Measurements from ENCODE around the gene DDX31. TPM values are rescaled to one million over a fixed set of nuclear protein-coding genes. Genes with fewer than 3 reads are reported as not detected.

DDX31 gene
- total and polyA plus RNA-seq, 2 donors (not counting 1 experiment from before 2014, with no cell fraction given), result 16.4 to 22.7 TPM

DNA sequence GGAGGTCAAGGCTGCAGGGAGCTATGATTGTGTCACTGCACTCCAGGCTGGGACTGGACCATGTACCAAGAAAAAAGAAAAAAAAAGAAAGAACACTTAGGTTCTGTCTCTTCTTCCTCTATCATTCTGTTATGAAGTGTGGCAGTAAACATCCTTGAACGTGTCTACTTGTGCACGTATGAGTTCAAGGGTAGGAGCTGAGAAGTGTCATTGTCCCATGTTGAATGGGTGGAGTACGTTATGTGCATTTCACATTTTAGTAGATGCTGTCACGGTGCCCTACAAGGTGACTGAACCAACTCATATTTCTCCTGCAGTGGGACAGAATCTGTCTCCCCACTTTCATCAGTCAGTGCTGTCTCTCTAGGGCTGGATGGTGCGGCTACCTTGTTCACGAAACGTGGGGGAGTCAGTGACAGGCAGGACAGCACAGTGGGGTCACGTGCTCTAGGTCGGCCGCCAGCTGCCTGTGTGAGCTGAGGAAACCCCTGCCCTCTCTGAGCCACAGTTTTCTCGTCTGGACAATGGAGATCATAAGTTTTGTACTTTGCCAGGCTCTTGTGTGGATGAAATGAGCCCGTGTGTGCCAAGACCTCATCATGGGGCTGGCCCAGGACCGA is 47.7 kb upstream of the DDX31 start:
- intact Hi-C loops (cut with micrococcal nuclease), result no loop called here
- DNase-seq (no peak), ATAC-seq (ENCODE audit: low read depth) (no peak)
- 71% methylated on average over 9 of the region's 13 CpGs for WGBS (ENCODE audit: insufficient coverage)
- H3K27me3 ChIP-seq (replicated peaks in 1 of 4; ENCODE audit: control extremely low read depth in 1 of 4, control insufficient read depth in 3 of 4, insufficient read depth in 4 of 4, low read length in 3 of 4), result no peaks in the 10 kb centered on the region
- ChIA-PET CTCF (no interaction called here), POLR2A (no interaction called here)
- no peaks in the 10 kb centered on the region for H3K36me3 ChIP-seq (replicated peaks in 1 of 2; ENCODE audit: control extremely low read depth in 1 of 2, control insufficient read depth in 1 of 2, extremely low read depth in 1 of 2, insufficient read depth in 2 of 2, low read length in 1 of 2)
- no peaks in the 10 kb centered on the region for H4K20me1 ChIP-seq (ENCODE audit: control insufficient read depth, insufficient read depth, low read length, poor library complexity, severe bottlenecking)
- H3K4me2 ChIP-seq (replicated peaks; ENCODE audit: low read depth, low read length, poor library complexity, severe bottlenecking), result no peak overlapping the region
- TF ChIP-seq, protein P1, sequence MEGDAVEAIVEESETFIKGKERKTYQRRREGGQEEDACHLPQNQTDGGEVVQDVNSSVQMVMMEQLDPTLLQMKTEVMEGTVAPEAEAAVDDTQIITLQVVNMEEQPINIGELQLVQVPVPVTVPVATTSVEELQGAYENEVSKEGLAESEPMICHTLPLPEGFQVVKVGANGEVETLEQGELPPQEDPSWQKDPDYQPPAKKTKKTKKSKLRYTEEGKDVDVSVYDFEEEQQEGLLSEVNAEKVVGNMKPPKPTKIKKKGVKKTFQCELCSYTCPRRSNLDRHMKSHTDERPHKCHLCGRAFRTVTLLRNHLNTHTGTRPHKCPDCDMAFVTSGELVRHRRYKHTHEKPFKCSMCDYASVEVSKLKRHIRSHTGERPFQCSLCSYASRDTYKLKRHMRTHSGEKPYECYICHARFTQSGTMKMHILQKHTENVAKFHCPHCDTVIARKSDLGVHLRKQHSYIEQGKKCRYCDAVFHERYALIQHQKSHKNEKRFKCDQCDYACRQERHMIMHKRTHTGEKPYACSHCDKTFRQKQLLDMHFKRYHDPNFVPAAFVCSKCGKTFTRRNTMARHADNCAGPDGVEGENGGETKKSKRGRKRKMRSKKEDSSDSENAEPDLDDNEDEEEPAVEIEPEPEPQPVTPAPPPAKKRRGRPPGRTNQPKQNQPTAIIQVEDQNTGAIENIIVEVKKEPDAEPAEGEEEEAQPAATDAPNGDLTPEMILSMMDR (IDR thresholded peaks at IDR 0.05), result no peak
- no peak for TF ChIP-seq EZH2 (IDR thresholded peaks at IDR 0.05; ENCODE audit: borderline replicate concordance, insufficient read depth, low read depth, low read length, poor library complexity, severe bottlenecking)
- H3K4me3 ChIP-seq (ENCODE audit: control extremely low read depth in 1 of 5, extremely low read depth in 1 of 5, insufficient read depth in 1 of 5, low read depth in 2 of 5, low read length in 4 of 5), result no peak overlapping the region
- no peaks in the 10 kb centered on the region for H3K9me3 Mint-ChIP-seq (ENCODE audit: insufficient read depth)
- H3K4me1 Mint-ChIP-seq, result no peaks in the 10 kb centered on the region
- H3K4me3 Mint-ChIP-seq, result no peak overlapping the region
- peaks cover 34% of the 10 kb centered on the region for H3K27me3 Mint-ChIP-seq
- no peak overlapping the region for H3K27ac Mint-ChIP-seq
- H3K27ac ChIP-seq (ENCODE audit: low read length in 2 of 2), result no peak overlapping the region
- H3K9ac ChIP-seq (ENCODE audit: low read length), result no peak overlapping the region
- H3K9me3 ChIP-seq (ENCODE audit: control extremely low read depth in 1 of 3, control insufficient read depth in 2 of 3, insufficient read depth in 1 of 3, low read length in 2 of 3), result no peaks in the 10 kb centered on the region
- no peaks in the 10 kb centered on the region for H3K79me2 ChIP-seq (ENCODE audit: control insufficient read depth, insufficient read depth, low read length)
- H3K4me1 ChIP-seq (ENCODE audit: control insufficient read depth in 2 of 2, insufficient read depth in 2 of 2, low read length in 2 of 2), result no peaks in the 10 kb centered on the region
- H2AFZ ChIP-seq (ENCODE audit: insufficient read depth, low read depth, low read length, poor library complexity, severe bottlenecking), result no peak overlapping the region

DNA sequence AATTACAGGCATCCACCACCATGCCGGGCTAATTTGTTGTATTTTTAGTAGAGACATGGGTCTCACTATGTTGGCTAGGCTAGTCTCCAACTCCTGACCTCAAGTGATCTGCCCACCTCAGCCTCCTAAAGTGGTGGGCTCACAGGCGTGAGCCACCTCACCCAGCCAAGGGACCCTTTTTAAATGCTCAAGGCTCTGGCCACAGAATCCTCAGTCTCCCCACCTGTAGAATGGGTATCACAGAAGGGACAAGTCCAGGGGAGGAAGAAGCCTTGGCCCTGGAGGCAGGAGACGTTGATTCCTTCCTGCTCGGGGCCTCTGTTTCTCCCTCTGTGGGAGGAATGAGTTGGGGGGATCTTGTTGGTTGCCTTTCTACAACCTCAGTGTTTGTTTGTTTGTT is 46.2 kb upstream of the DDX31 start:
- Histone ChIP-seq H3K4me1 (ENCODE audit: control insufficient read depth in 2 of 2, insufficient read depth in 2 of 2, low read length in 2 of 2) (no peaks in the 10 kb centered on the region), H4K20me1 (ENCODE audit: control insufficient read depth, insufficient read depth, low read length, poor library complexity, severe bottlenecking) (no peaks in the 10 kb centered on the region), H3K4me2 (replicated peaks; ENCODE audit: low read depth, low read length, poor library complexity, severe bottlenecking) (no peak overlapping the region), H3K4me3 (ENCODE audit: control extremely low read depth in 1 of 5, extremely low read depth in 1 of 5, insufficient read depth in 1 of 5, low read depth in 2 of 5, low read length in 4 of 5) (no peak overlapping the region), H3K79me2 (ENCODE audit: control insufficient read depth, insufficient read depth, low read length) (no peaks in the 10 kb centered on the region), H2AFZ (ENCODE audit: insufficient read depth, low read depth, low read length, poor library complexity, severe bottlenecking) (no peak overlapping the region), H3K27ac (ENCODE audit: low read length in 2 of 2) (no peak overlapping the region), H3K9ac (ENCODE audit: low read length) (no peak overlapping the region), H3K27me3 (replicated peaks in 1 of 4; ENCODE audit: control extremely low read depth in 1 of 4, control insufficient read depth in 3 of 4, insufficient read depth in 4 of 4, low read length in 3 of 4) (no peaks in the 10 kb centered on the region), H3K9me3 (ENCODE audit: control extremely low read depth in 1 of 3, control insufficient read depth in 2 of 3, insufficient read depth in 1 of 3, low read length in 2 of 3) (no peaks in the 10 kb centered on the region), H3K36me3 (replicated peaks in 1 of 2; ENCODE audit: control extremely low read depth in 1 of 2, control insufficient read depth in 1 of 2, extremely low read depth in 1 of 2, insufficient read depth in 2 of 2, low read length in 1 of 2) (no peaks in the 10 kb centered on the region)
- H3K4me1 Mint-ChIP-seq, result no peaks in the 10 kb centered on the region
- no peak overlapping the region for H3K4me3 Mint-ChIP-seq
- H3K27me3 Mint-ChIP-seq, result peaks cover 38% of the 10 kb centered on the region
- H3K9me3 Mint-ChIP-seq (ENCODE audit: insufficient read depth), result no peaks in the 10 kb centered on the region
- ATAC-seq (ENCODE audit: low read depth) (no peak), DNase-seq (no peak)
- no peak overlapping the region for H3K27ac Mint-ChIP-seq
- intact Hi-C loops (cut with micrococcal nuclease), result no loop called here
- ChIA-PET CTCF (no interaction called here), POLR2A (no interaction called here)
- WGBS (ENCODE audit: insufficient coverage), result 76% methylated on average over 2 of the region's 4 CpGs
- no peak for TF ChIP-seq EZH2 (IDR thresholded peaks at IDR 0.05; ENCODE audit: borderline replicate concordance, insufficient read depth, low read depth, low read length, poor library complexity, severe bottlenecking)
- TF ChIP-seq, protein P1 (IDR thresholded peaks at IDR 0.05), result no peak
